ENCODE results near the gene OBSL1.

OBSL1 gene

GRCh38 chr2:219557791-219558785 lies 13.3 kb downstream of the OBSL1 start:
- no peaks in the 10 kb centered on the region for H3K9me2 ChIP-seq (replicated peaks; ENCODE audit: control insufficient read depth, low read length)

DNA sequence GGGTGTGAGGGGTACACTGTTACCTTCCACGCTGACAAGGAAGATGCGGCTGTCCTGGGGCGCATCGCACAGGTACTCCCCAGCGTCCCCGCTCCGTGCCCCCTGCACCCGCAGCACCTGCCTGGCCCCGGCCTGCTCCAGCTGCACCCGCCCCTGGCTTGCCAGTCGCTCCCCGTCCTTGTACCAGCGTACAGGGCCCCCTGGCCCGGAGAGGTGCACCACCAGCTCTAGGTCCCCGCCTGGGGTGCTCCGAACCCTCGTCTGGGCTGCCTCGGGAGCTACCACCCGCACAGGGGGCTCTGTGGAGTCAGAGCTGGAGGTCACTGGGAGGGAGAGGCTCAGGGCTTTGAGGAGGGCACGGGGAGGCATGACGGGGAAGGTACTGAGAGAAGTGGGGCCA lies 14.0 kb downstream of the OBSL1 start:
- Histone ChIP-seq H3K27ac (ENCODE audit: low read depth, low read length) (no peak overlapping the region), H3K4me3 (ENCODE audit: low read length) (no peak overlapping the region), H3K4me2 (ENCODE audit: low read length) (no peak overlapping the region), H3F3A (ENCODE audit: control insufficient read depth, insufficient read depth) (no peaks in the 10 kb centered on the region), H3K79me2 (ENCODE audit: control insufficient read depth, low read length) (no peaks in the 10 kb centered on the region), H4K20me1 (ENCODE audit: control insufficient read depth, insufficient read depth, low read depth, low read length) (no peaks in the 10 kb centered on the region), H3K9me3 (ENCODE audit: control insufficient read depth, insufficient read depth, low read length) (no peaks in the 10 kb centered on the region), H3K27me3 (ENCODE audit: control insufficient read depth, low read length) (no peaks in the 10 kb centered on the region), H3K36me3 (ENCODE audit: control insufficient read depth, low read length) (no peaks in the 10 kb centered on the region), H3K4me1 (ENCODE audit: control insufficient read depth, low read length) (no peaks in the 10 kb centered on the region), H3K9me2 (replicated peaks; ENCODE audit: control insufficient read depth, low read length) (no peaks in the 10 kb centered on the region)
- TF ChIP-seq EZH2phosphoT487 (IDR thresholded peaks at IDR 0.05; ENCODE audit: borderline replicate concordance, low read length) (no peak), CTCF (IDR thresholded peaks at IDR 0.05; ENCODE audit: low read depth, low read length, poor library complexity, severe bottlenecking) (no peak)

More at GRCh38 chr2:219557791-219558785, 13.3 kb downstream of the OBSL1 start:
- Histone ChIP-seq H4K20me1 (ENCODE audit: control insufficient read depth, insufficient read depth, low read depth, low read length) (no peaks in the 10 kb centered on the region), H3K4me2 (ENCODE audit: low read length) (no peak overlapping the region), H3F3A (ENCODE audit: control insufficient read depth, insufficient read depth) (no peaks in the 10 kb centered on the region), H3K79me2 (ENCODE audit: control insufficient read depth, low read length) (no peaks in the 10 kb centered on the region), H3K27ac (ENCODE audit: low read depth, low read length) (no peak overlapping the region), H3K27me3 (ENCODE audit: control insufficient read depth, low read length) (no peaks in the 10 kb centered on the region), H3K4me1 (ENCODE audit: control insufficient read depth, low read length) (no peaks in the 10 kb centered on the region), H3K4me3 (ENCODE audit: low read length) (no peak overlapping the region), H3K9me3 (ENCODE audit: control insufficient read depth, insufficient read depth, low read length) (no peaks in the 10 kb centered on the region), H3K36me3 (ENCODE audit: control insufficient read depth, low read length) (no peaks in the 10 kb centered on the region)
- TF ChIP-seq EZH2phosphoT487 (IDR thresholded peaks at IDR 0.05; ENCODE audit: borderline replicate concordance, low read length) (no peak), CTCF (IDR thresholded peaks at IDR 0.05; ENCODE audit: low read depth, low read length, poor library complexity, severe bottlenecking) (no peak)

- no peaks in the 10 kb centered on the region for H4K20me1 ChIP-seq (ENCODE audit: control insufficient read depth, insufficient read depth, low read depth, low read length)
- no peaks in the 10 kb centered on the region for H3K4me1 ChIP-seq (ENCODE audit: control insufficient read depth, low read length)
- no peak overlapping the region for H3K4me3 ChIP-seq (ENCODE audit: low read length)
- no peak overlapping the region for H3K27ac ChIP-seq (ENCODE audit: low read depth, low read length)
- no peaks in the 10 kb centered on the region for H3K27me3 ChIP-seq (ENCODE audit: control insufficient read depth, low read length)
- H3K9me2 ChIP-seq (replicated peaks; ENCODE audit: control insufficient read depth, low read length): no peaks in the 10 kb centered on the region
- no peaks in the 10 kb centered on the region for H3K9me3 ChIP-seq (ENCODE audit: control insufficient read depth, insufficient read depth, low read length)
- no peaks in the 10 kb centered on the region for H3K79me2 ChIP-seq (ENCODE audit: control insufficient read depth, low read length)
- TF ChIP-seq CTCF (IDR thresholded peaks at IDR 0.05; ENCODE audit: low read depth, low read length, poor library complexity, severe bottlenecking): no peak
- TF ChIP-seq EZH2phosphoT487 (IDR thresholded peaks at IDR 0.05; ENCODE audit: borderline replicate concordance, low read length): no peak
- H3F3A ChIP-seq (ENCODE audit: control insufficient read depth, insufficient read depth): no peaks in the 10 kb centered on the region
- no peak overlapping the region for H3K4me2 ChIP-seq (ENCODE audit: low read length)
- no peaks in the 10 kb centered on the region for H3K36me3 ChIP-seq (ENCODE audit: control insufficient read depth, low read length)
Measured at GRCh38 chr2:219556413-219556812, 14.9 kb downstream of the OBSL1 start.
